GM12864 (cell line): Measurements from ENCODE around the gene USF2.

Experiments
- DNase-seq: peaks from one replicate; pipeline ENCODE4 v3.0.0-alpha.2; 2011; ENCODE audit warnings: low read depth
- H3K4me3 ChIP-seq: 2 replicates; pipeline ENCODE4 v1.5.1; 2011; ENCODE audit warnings: mild to moderate bottlenecking, low read depth, low read length, control low read depth
- CTCF ChIP-seq: IDR thresholded peaks from 2 replicates; pipeline ENCODE4 v1.5.1; 2011; ENCODE audit warnings: low read depth, mild to moderate bottlenecking, moderate library complexity, low read length, control low read depth, inconsistent platforms; ENCODE audit errors: missing control alignments

USF2 gene

GRCh38 chr19:35290381-35291127 lies 21.8 kb downstream of the USF2 start:
- no peak overlapping the region for H3K4me3 ChIP-seq
- no peak for DNase-seq
- TF ChIP-seq CTCF, result no peak

- no peak overlapping the region for H3K4me3 ChIP-seq
- no peak for DNase-seq
- TF ChIP-seq CTCF, result no peak
Measured at GRCh38 chr19:35291259-35291658, 22.5 kb downstream of the USF2 start.

- TF ChIP-seq CTCF, result no peak
- no peak within 1 kb of the TSS for H3K4me3 ChIP-seq
- no peak for DNase-seq
Measured at GRCh38 chr19:35291916-35292315, 23.2 kb downstream of the USF2 start, which contains the start of gene MAG. Gene MAG, plus strand, starts transcription at chr19:35292161. Its CDS starts 3,248 bp downstream, at chr19:35295409.

GRCh38 chr19:35292421-35293362 lies 23.9 kb downstream of the USF2 start:
- TF ChIP-seq CTCF, result no peak
- no peak overlapping the region for H3K4me3 ChIP-seq
- DNase-seq, result no peak

- TF ChIP-seq CTCF, result no peak
- no peak overlapping the region for H3K4me3 ChIP-seq
- no peak for DNase-seq
Measured at GRCh38 chr19:35293363-35293739, 24.6 kb downstream of the USF2 start.

- TF ChIP-seq CTCF, result no peak
- no peak for DNase-seq
- no peak overlapping the region for H3K4me3 ChIP-seq
Measured at GRCh38 chr19:35293808-35294207, 25.0 kb downstream of the USF2 start.

- no peak for TF ChIP-seq CTCF
- no peak for DNase-seq
- no peak overlapping the region for H3K4me3 ChIP-seq
Measured at GRCh38 chr19:35294328-35294727, 25.6 kb downstream of the USF2 start.
